GM04504 (cell line): ENCODE measurements around the gene RAPGEF5.

Source experiments
- DNase-seq: peaks from one replicate; pipeline ENCODE4 v3.0.0-alpha.2; 2012; ENCODE audit warnings: low read depth

RAPGEF5 gene

GRCh38 chr7:22305706-22306105 lies 51.2 kb downstream of the RAPGEF5 start:
- no peak for DNase-seq

- DNase-seq, result no peak
Measured at GRCh38 chr7:22302951-22303423, 54.0 kb downstream of the RAPGEF5 start.

GRCh38 chr7:22302193-22302592 lies 54.8 kb downstream of the RAPGEF5 start:
- DNase-seq, result no peak

GRCh38 chr7:22301790-22302189 lies 55.2 kb downstream of the RAPGEF5 start:
- no peak for DNase-seq

- DNase-seq, result no peak
Measured at GRCh38 chr7:22300839-22301238, 56.1 kb downstream of the RAPGEF5 start.

- DNase-seq, result no peak
Measured at GRCh38 chr7:22296916-22297315, 60.0 kb downstream of the RAPGEF5 start.

- DNase-seq, result no peak
Measured at GRCh38 chr7:22296265-22296566, 60.7 kb downstream of the RAPGEF5 start.

GRCh38 chr7:22295402-22296264 lies 61.3 kb downstream of the RAPGEF5 start:
- DNase-seq, result peak; percentile 6

- no peak for DNase-seq
Measured at GRCh38 chr7:22292531-22292930, 64.4 kb downstream of the RAPGEF5 start.

- no peak for DNase-seq
Measured at GRCh38 chr7:22291977-22292376, 65.0 kb downstream of the RAPGEF5 start.

- DNase-seq, result no peak
Measured at GRCh38 chr7:22288202-22288601, 68.8 kb downstream of the RAPGEF5 start.

- DNase-seq, result no peak
Measured at GRCh38 chr7:22287412-22287811, 69.5 kb downstream of the RAPGEF5 start.

GRCh38 chr7:22286436-22286835 lies 70.5 kb downstream of the RAPGEF5 start:
- DNase-seq, result no peak

GRCh38 chr7:22281481-22281880 lies 75.5 kb downstream of the RAPGEF5 start:
- DNase-seq, result no peak

- no peak for DNase-seq
Measured at GRCh38 chr7:22280031-22280430, 76.9 kb downstream of the RAPGEF5 start.

- no peak for DNase-seq
Measured at GRCh38 chr7:22278660-22279059, 78.3 kb downstream of the RAPGEF5 start.

- DNase-seq, result no peak
Measured at GRCh38 chr7:22277375-22277774, 79.6 kb downstream of the RAPGEF5 start.

- DNase-seq, result no peak
Measured at GRCh38 chr7:22275661-22276060, 81.3 kb downstream of the RAPGEF5 start.

- DNase-seq, result no peak
Measured at GRCh38 chr7:22271311-22271710, 85.6 kb downstream of the RAPGEF5 start.

- no peak for DNase-seq
Measured at GRCh38 chr7:22270371-22270770, 86.6 kb downstream of the RAPGEF5 start.

- DNase-seq, result no peak
Measured at GRCh38 chr7:22269963-22270362, 87.0 kb downstream of the RAPGEF5 start.

GRCh38 chr7:22268884-22269421 lies 88.0 kb downstream of the RAPGEF5 start:
- DNase-seq, result no peak

GRCh38 chr7:22267930-22268615 lies 88.9 kb downstream of the RAPGEF5 start:
- no peak for DNase-seq
